WTC11 (cell line): Measurements from ENCODE around the gene ARHGEF17. TPM values are rescaled to one million over a fixed set of nuclear protein-coding genes. Genes with fewer than 3 reads are reported as not detected.

Experiments used
- ATAC-seq: fragments of 200-7000 bp; cut with Tn5 transposase; 2 replicates; pipeline ENCODE4 v1.10.0; 2021; ENCODE audit warnings: mild to moderate bottlenecking, moderate library complexity
- CTCF ChIA-PET: fragments of 300-600 bp; sonication (Branson Sonifier 250); formaldehyde crosslinking; loops from one replicate; lab custom pipeline; 2021; ENCODE audit warnings: antibody characterized with exemption; lab: Charles Lee
- POLR2A ChIA-PET: fragments of 350-600 bp; sonication (Branson Sonifier 250); formaldehyde crosslinking; loops from one replicate; lab custom pipeline; 2021; ENCODE audit warnings: antibody characterized with exemption; lab: Charles Lee
- DNase-seq: peaks from one replicate; pipeline ENCODE4 v3.0.0; 2021; ENCODE audit warnings: low spot score
- H3K27ac Mint-ChIP-seq: 2 replicates; pipeline ENCODE4 v1.8.0; 2021; ENCODE audit warnings: mixed read lengths
- H3K27me3 Mint-ChIP-seq: 2 replicates; pipeline ENCODE4 v1.8.0; 2021; ENCODE audit warnings: low read depth, mild to moderate bottlenecking, moderate library complexity, mixed read lengths
- H3K36me3 Mint-ChIP-seq: 2 replicates; pipeline ENCODE4 v1.8.0; 2021; ENCODE audit warnings: mixed read lengths
- H3K4me1 Mint-ChIP-seq: 2 replicates; pipeline ENCODE4 v1.8.0; 2022; ENCODE audit warnings: mixed read lengths
- H3K4me3 Mint-ChIP-seq: 2 replicates; pipeline ENCODE4 v1.8.0; 2021; ENCODE audit warnings: mild to moderate bottlenecking, moderate library complexity, mixed read lengths
- H3K9me3 Mint-ChIP-seq: 2 replicates; pipeline ENCODE4 v1.8.0; 2021; ENCODE audit warnings: mixed read lengths
- EMX1 ChIP-seq: fragments of 250-450 bp; sonication (Bioruptor Pico); IDR thresholded peaks from 2 replicates; pipeline ENCODE4 v1.8.0; 2021; ENCODE audit warnings: mild to moderate bottlenecking
- ERG ChIP-seq: fragments of 250-450 bp; sonication (Bioruptor Pico); IDR thresholded peaks from 2 replicates; pipeline ENCODE4 v1.8.0; 2021; ENCODE audit warnings: mild to moderate bottlenecking
- FOXP1 ChIP-seq: sonication (generic); formaldehyde crosslinking; IDR thresholded peaks from 2 replicates; pipeline ENCODE4 v1.8.0; 2022; ENCODE audit warnings: missing genetic modification reagents, mild to moderate bottlenecking, moderate library complexity, borderline replicate concordance
- GABPB1 ChIP-seq: sonication (generic); formaldehyde crosslinking; IDR thresholded peaks from 2 replicates; pipeline ENCODE4 v1.8.1; 2023; ENCODE audit warnings: mild to moderate bottlenecking, missing genetic modification reagents
- GTF2I ChIP-seq: fragments of 250-450 bp; sonication (Bioruptor Pico); conservative IDR thresholded peaks from 2 replicates; pipeline ENCODE4 v1.4.0; 2021; ENCODE audit warnings: mild to moderate bottlenecking
- JAZF1 ChIP-seq: fragments of 250-450 bp; sonication (Bioruptor Pico); IDR thresholded peaks from 2 replicates; pipeline ENCODE4 v1.9.0; 2021; ENCODE audit warnings: moderate library complexity, mild to moderate bottlenecking, inconsistent platforms
- MLX ChIP-seq: sonication (generic); formaldehyde crosslinking; IDR thresholded peaks from 2 replicates; pipeline ENCODE4 v1.8.1; 2023; ENCODE audit warnings: mild to moderate bottlenecking, missing genetic modification reagents, moderate library complexity
- MXD4 ChIP-seq: fragments of 250-450 bp; sonication (Bioruptor Pico); IDR thresholded peaks from 2 replicates; pipeline ENCODE4 v1.8.0; 2021; ENCODE audit warnings: mild to moderate bottlenecking, moderate library complexity, borderline replicate concordance
- NFYB ChIP-seq: sonication (generic); formaldehyde crosslinking; conservative IDR thresholded peaks from 2 replicates; pipeline ENCODE4 v1.8.0; 2022; ENCODE audit warnings: low read depth, missing genetic modification reagents
- PRDM15 ChIP-seq: sonication (generic); formaldehyde crosslinking; IDR thresholded peaks from 2 replicates; pipeline ENCODE4 v1.8.0; 2022; ENCODE audit warnings: missing genetic modification reagents
- PRRX2 ChIP-seq: fragments of 250-450 bp; sonication (Bioruptor Pico); IDR thresholded peaks from 2 replicates; pipeline ENCODE4 v1.8.0; 2021; ENCODE audit warnings: mild to moderate bottlenecking
- SMAD4 ChIP-seq: sonication (generic); formaldehyde crosslinking; IDR thresholded peaks from 2 replicates; pipeline ENCODE4 v1.8.0; 2022; ENCODE audit warnings: mild to moderate bottlenecking, missing genetic modification reagents
- USF1 ChIP-seq: sonication (generic); formaldehyde crosslinking; IDR thresholded peaks from 2 replicates; pipeline ENCODE4 v1.8.0; 2022; ENCODE audit warnings: mild to moderate bottlenecking, missing genetic modification reagents
- ZNF219 ChIP-seq: sonication (generic); formaldehyde crosslinking; IDR thresholded peaks from 2 replicates; pipeline ENCODE4 v1.8.0; 2023; ENCODE audit warnings: missing genetic modification reagents, mild to moderate bottlenecking, borderline replicate concordance
- ZNF281 ChIP-seq: sonication (generic); formaldehyde crosslinking; IDR thresholded peaks from 2 replicates; pipeline ENCODE4 v1.8.0; 2023; ENCODE audit warnings: mild to moderate bottlenecking, missing genetic modification reagents
- ZNF396 ChIP-seq: fragments of 250-450 bp; sonication (Bioruptor Pico); IDR thresholded peaks from 2 replicates; pipeline ENCODE4 v1.8.0; 2021; ENCODE audit warnings: mild to moderate bottlenecking, moderate library complexity, borderline replicate concordance
- ZNF423 ChIP-seq: fragments of 250-450 bp; sonication (Bioruptor Pico); IDR thresholded peaks from 2 replicates; pipeline ENCODE4 v2.1.2; 2022; ENCODE audit warnings: mild to moderate bottlenecking, moderate library complexity
- ZNF512 ChIP-seq: sonication (generic); formaldehyde crosslinking; IDR thresholded peaks from 2 replicates; pipeline ENCODE4 v1.8.1; 2022; ENCODE audit warnings: missing genetic modification reagents, borderline replicate concordance
- ZNF671 ChIP-seq: fragments of 250-450 bp; sonication (Bioruptor Pico); IDR thresholded peaks from 2 replicates; pipeline ENCODE4 v1.8.0; 2021; ENCODE audit warnings: mild to moderate bottlenecking
- total RNA-seq: library from RNA; stranded (reverse); gene quantifications from 3 replicates; pipeline ENCODE4 v1.2.3, GENCODE V29; 2021

The ARHGEF17 gene
- total RNA-seq, 1 experiment from 2014 or later: 18.2 TPM

- TF ChIP-seq GTF2I (no peak), ERG (CRISPR knock-in tag) (no peak), FOXP1 (no peak)
- peak; percentile 91 for ATAC-seq
- Mint-ChIP-seq H3K27ac (no peak overlapping the region), H3K4me3 (no peak overlapping the region), H3K9me3 (no peaks in the 10 kb centered on the region), H3K27me3 (no peaks in the 10 kb centered on the region), H3K4me1 (peaks cover 6% of the 10 kb centered on the region), H3K36me3 (peaks cover 9% of the 10 kb centered on the region)
- DNase-seq: peak; percentile 66
- CTCF ChIA-PET: interaction anchor here (1.1 to 6.8 kb wide), 7 partner anchors 11 to 257 kb away, joined by 3 to 54 read pairs (median 10); no protein-coding TSS in a partner anchor
- POLR2A ChIA-PET: no interaction called here
Observed at GRCh38 chr11:73404048-73404447, 96.0 kb downstream of the ARHGEF17 start.

GRCh38 chr11:73404506-73405145 lies 96.5 kb downstream of the ARHGEF17 start:
- TF ChIP-seq PRDM15 (CRISPR knock-in tag): no peak
- no peak for TF ChIP-seq PRRX2 (CRISPR knock-in tag)
- no peak for TF ChIP-seq ZNF219 (CRISPR knock-in tag)
- TF ChIP-seq NFYB (CRISPR knock-in tag): no peak
- CTCF ChIA-PET: interaction anchor here (1.1 to 6.8 kb wide), 4 partner anchors 53 to 256 kb away, joined by 3 to 54 read pairs (median 9); no protein-coding TSS in a partner anchor
- Mint-ChIP-seq H3K4me3 (no peak overlapping the region), H3K36me3 (peaks cover 15% of the 10 kb centered on the region), H3K27ac (no peak overlapping the region), H3K27me3 (no peaks in the 10 kb centered on the region), H3K4me1 (peaks cover 6% of the 10 kb centered on the region), H3K9me3 (no peaks in the 10 kb centered on the region)
- POLR2A ChIA-PET: no interaction called here
- no peak for DNase-seq
- no peak for ATAC-seq

- Mint-ChIP-seq H3K4me3 (no peak overlapping the region), H3K27ac (no peak overlapping the region), H3K27me3 (no peaks in the 10 kb centered on the region), H3K9me3 (no peaks in the 10 kb centered on the region), H3K4me1 (peaks cover 6% of the 10 kb centered on the region), H3K36me3 (peaks cover 15% of the 10 kb centered on the region)
- DNase-seq (no peak), ATAC-seq (no peak)
- ChIA-PET CTCF (no interaction called here), POLR2A (no interaction called here)
- no peak for TF ChIP-seq ZNF423
- no peak for TF ChIP-seq USF1
- TF ChIP-seq GABPB1: no peak
- no peak for TF ChIP-seq ZNF281 (CRISPR knock-in tag)
- TF ChIP-seq ZNF396 (CRISPR knock-in tag): no peak
- TF ChIP-seq JAZF1: no peak
- no peak for TF ChIP-seq SMAD4
- TF ChIP-seq EMX1 (CRISPR knock-in tag): no peak
- TF ChIP-seq MLX (CRISPR knock-in tag): no peak
- no peak for TF ChIP-seq ZNF671 (CRISPR knock-in tag)
- no peak for TF ChIP-seq NFYB (CRISPR knock-in tag)
- no peak for TF ChIP-seq ZNF512
- TF ChIP-seq MXD4: no peak
Observed at GRCh38 chr11:73405146-73405510, 97.1 kb downstream of the ARHGEF17 start.
